ENCODE data around the gene CCBE1. TPM values are rescaled to one million over a fixed set of nuclear protein-coding genes. Genes with fewer than 3 reads are reported as not detected.

The CCBE1 gene
- total RNA-seq, 1 donor from 2014 or later, result 1.8 TPM

DNA sequence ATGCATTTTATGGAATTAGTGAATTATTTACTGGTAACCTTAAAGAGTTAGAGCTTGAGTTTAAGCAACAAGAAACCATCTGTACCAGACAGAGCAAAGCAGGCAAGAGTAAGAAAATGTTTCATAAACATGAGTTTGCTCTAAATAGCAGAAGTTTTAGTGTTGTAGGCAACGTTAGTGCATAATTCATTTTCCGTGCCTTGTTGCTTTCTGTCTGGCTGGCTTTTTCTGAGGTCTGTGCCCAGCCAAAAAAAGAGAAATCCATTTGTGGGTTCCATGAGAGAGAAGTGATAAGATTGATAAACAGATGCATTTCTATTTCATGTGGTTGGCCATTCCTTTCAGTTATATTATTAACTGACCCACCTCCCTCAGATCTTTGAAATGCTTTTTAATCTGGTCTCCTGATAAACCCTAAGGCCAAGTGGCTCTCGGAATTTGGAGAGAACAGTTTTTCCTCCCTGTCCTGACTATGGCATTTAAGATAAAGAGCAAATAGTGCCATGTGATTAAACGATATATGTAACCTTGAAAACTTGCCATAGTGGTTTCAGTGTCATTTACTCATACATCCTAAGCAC is 198.6 kb downstream of the CCBE1 start:
- DNase-seq (ENCODE audit: low spot score), result no peak

GRCh38 chr18:59492756-59493421 is 204.3 kb downstream of the CCBE1 start:
- no peak for DNase-seq (ENCODE audit: low spot score)

DNA sequence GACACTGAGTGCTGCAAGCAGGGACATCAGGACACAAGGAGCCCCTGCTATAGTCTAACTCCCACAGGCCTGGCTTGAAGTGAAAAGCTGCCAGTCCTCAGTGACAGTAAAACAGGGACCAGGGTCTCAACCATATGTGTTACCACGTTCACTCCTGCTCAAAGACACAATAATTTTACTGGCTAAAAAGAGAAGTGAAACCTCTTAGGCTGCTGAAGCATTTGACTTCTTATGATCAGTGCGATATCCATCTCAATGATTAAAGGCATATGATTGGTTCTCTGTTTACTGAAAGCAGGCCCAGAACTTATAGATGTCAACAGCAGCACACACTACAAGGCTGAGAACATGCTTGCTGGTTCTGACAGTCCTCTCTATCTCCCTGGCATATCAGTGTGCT is 208.3 kb downstream of the CCBE1 start:
- no peak for DNase-seq (ENCODE audit: low spot score)

- no peak for DNase-seq (ENCODE audit: low spot score)
These were observed 211.8 kb downstream of the CCBE1 start for GRCh38 chr18:59485382-59485781.

DNA sequence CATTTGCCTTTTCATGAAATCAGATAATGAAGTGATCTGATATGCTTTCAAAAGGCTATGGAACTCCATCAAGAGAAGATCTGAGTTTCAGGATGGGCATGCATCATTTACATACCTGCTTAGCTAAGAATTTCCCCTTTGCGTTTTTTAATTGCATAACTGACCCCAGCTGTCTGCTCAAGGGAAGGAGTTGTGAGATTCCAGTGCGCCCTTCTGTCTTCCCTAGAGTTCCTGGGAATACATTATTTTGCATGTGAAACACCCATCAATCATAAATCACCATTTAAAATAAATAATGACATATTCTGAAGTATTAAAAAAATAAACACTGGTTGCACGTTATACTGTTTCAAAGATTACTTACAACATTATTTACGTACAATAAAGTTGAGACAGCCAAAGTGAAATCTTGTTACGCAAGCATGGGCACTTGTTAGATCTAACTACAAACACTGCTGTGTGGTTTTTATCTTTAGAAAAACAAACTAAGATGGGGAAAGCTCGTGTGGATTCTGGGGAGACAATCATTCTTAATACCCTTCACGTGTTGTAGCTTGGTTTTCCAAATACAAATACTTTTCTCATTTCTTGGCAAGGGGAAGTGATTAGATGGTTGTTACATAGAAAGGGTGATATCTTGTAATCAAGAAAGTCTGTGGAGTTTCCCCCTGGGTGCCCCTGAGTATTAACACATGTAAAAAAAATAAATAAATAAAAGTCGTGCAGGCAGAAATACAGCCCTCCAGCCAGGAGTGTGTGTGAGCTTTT is 212.5 kb downstream of the CCBE1 start:
- no peak for DNase-seq (ENCODE audit: low spot score)

GRCh38 chr18:59484131-59484530 is 213.1 kb downstream of the CCBE1 start:
- DNase-seq (ENCODE audit: low spot score), result no peak

GRCh38 chr18:59481436-59481835 is 215.8 kb downstream of the CCBE1 start:
- no peak for DNase-seq (ENCODE audit: low spot score)

GRCh38 chr18:59479776-59480175 is 217.4 kb downstream of the CCBE1 start:
- no peak for DNase-seq (ENCODE audit: low spot score)

GRCh38 chr18:59478591-59478990 is 218.6 kb downstream of the CCBE1 start:
- no peak for DNase-seq (ENCODE audit: low spot score)

- DNase-seq (ENCODE audit: low spot score), result no peak
These were observed 219.4 kb downstream of the CCBE1 start for GRCh38 chr18:59477849-59478248.

- no peak for DNase-seq (ENCODE audit: low spot score)
These were observed 226.6 kb downstream of the CCBE1 start for GRCh38 chr18:59470561-59471121.

GRCh38 chr18:59469463-59470180 is 227.6 kb downstream of the CCBE1 start:
- no peak for DNase-seq (ENCODE audit: low spot score)

DNA sequence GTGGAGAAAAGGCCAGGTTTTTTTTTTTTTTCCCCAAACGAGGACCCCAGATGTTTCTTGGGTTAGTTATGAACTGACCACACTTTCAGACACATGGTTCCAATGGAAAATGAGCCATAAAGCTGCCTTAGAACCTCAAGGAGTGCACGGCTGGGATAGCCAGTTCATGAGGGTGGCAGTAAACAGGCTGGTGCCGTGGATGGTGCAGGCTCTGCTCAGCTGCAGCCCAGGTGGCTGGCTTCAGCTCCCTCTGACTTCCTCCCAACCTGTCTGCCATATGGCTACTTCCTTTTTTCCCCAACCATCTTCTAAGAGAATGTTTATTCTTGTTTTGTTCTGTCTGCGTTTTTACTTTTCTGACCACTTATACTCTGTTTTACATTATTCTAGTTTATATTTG is 228.4 kb downstream of the CCBE1 start:
- DNase-seq (ENCODE audit: low spot score), result no peak

DNA sequence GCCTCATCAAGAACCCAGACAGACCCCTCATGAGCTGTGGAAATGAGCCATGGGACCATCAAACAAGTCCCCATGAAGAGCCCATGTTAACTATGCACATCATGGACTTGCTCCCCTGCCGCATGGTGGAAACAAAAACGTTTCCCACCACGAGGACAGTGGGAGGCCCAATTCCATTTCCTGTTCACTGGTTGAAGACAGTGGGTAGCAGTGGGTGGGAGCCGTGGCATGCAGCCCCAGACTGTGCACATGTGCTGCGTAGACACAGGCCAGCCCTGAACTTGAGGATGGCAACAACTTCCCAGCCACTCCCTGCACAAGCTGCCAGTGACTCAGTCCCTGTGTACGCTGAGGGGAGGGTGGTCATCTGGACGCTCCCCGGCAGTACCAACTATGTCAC is 229.7 kb downstream of the CCBE1 start:
- no peak for DNase-seq (ENCODE audit: low spot score)

- DNase-seq (ENCODE audit: low spot score), result no peak
These were observed 230.2 kb downstream of the CCBE1 start for GRCh38 chr18:59466980-59467379.

GRCh38 chr18:59464486-59464885 is 232.7 kb downstream of the CCBE1 start:
- no peak for DNase-seq (ENCODE audit: low spot score)

DNA sequence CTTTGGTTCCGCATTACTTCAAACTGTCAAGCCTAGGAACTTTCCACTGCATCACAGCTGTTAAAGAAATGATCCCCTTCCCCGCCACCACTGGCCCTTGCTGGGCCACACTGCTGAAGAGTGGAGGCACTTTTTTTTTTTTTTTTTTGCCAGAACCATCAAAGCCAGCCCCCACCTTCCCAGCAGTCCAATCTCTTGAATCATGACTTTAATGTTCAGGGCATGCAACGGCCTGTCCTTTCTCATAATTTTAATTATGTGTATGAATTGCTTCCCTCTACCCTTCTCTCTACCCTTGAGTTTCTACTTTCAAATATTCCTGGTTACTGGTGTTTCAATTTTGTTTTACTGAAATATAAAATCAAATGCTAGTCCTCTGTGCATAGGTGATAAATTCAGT is 236.1 kb downstream of the CCBE1 start:
- DNase-seq (ENCODE audit: low spot score), result no peak

DNA sequence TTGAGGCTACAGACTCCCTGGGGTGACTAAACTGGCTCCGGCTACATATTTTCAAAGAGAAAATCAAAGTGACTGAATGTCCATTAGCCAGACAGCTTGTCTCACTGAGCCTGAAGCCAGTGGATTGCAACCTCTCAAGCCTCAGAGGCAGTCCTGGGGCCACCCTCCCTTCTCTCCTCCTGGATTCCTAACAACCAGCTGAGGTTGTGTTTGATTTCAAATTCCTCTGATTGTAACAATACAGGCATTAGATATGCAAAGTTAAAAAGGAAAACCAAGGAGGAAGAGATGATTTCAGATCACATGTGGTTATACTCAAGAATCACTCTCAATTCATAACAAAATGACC is 237.2 kb downstream of the CCBE1 start:
- DNase-seq (ENCODE audit: low spot score), result no peak

DNA sequence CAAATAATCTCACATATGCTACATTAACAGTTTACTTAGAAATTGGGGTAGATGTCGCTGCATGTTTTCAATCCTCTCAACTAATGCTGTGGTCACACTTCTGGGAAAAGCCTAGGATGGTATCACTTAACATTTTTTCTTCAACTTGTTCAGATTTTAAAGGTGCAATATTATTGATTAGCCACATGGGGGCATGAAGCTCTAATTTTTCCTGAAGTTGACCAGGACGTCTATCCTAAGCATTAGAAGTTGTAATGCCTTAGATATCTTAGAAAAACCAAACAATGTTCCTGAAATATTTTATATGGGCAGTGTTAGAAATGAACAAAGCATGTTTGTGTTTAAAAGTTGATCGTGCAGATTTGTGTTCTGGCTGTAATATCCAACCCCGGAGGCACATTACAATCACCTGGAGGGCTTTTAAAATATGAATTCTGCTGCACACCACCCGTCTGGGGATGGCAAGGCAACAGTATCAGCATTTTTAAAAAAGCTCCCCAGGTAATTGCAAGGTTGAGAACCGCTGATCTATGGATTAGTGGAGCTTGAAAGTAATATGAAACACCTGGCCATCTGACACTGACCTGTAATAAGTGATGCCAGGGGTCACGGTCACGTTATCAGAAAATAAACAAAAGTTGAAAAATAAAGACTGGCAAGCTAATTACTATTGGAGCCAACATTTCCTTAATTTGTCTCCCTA is 237.7 kb downstream of the CCBE1 start:
- DNase-seq (ENCODE audit: low spot score), result no peak

- DNase-seq (ENCODE audit: low spot score), result no peak
These were observed 238.6 kb downstream of the CCBE1 start for GRCh38 chr18:59458575-59458974.

- DNase-seq (ENCODE audit: low spot score), result no peak
These were observed 240.6 kb downstream of the CCBE1 start for GRCh38 chr18:59456657-59457056.
